Stromal cell of bone marrow (primary cell): ENCODE measurements around the gene HCFC1R1.

Experiments
- DNase-seq: peaks from one replicate; pipeline ENCODE4 v3.0.0-alpha.2; 2012; ENCODE audit warnings: low read depth

HCFC1R1 gene

DNA sequence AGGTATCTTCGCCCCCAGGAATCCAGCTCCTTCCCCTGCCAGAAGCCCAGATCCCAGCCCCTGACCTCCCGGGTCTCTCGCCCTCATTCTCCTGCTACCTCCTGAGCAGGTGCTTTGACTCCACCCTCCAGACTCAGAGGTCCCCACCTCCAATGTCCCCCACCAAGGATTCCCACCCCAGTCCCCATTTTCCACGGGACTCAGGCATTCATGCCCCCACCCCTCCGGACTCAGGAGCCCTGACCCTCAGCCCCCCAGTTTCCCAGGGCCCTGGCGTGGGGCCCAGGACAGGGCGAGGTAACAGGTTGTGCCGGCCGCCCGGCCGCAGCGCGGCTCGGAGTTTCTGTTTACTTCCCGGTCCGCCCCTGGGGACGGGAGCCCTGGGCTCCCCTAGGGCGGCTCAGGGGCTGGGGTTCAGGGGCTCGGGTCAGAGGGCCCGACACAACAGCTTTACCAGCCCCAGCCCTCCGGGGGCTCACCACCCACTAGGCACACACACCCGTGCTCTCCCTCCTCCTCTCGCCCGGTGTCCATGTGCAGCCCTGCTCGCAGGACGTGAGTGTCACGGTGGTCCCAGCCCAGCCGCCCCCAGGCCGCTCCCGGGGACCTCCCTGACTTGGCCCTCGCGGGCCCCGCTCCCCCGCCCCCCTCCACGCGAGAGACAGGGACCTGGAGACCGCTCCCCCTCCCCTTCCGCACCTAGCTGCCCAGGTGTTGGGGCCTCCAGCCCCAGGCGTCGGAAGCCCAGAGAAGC lies 12.4 kb upstream of the HCFC1R1 start:
- no peak for DNase-seq

DNA sequence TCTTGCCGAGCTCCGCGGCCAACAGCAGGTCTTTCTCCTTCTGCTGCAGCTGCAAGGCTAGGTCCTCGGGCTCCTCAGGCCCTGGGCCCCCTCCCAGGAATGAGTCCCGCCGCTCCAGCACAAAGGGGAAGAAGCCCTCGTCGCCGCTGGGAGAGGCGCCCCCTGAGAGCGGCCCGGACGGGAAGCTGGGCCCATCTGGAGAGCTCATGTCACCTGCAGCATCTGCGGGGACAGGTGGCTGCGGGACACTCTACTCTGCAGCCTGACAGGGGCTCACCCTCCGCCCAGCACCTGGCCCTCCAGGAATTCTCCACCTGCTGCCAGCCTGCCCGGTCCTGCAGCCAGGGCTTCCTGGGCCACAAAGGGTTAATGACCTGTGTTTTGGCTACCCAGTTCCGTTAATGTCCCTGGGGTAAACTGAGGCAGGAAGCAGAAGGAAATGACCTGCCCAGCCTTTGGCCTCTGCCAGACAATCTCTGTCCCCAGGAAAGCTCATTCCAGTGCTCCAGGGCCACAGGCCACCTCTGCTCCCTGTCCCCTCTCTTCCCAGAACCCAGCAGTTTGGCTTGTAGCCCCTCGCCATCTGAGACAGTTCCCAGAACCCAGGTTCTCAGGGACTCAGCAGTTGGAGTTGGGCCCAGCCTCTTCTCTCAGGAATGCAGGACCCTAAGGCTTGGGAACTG lies 11.7 kb upstream of the HCFC1R1 start:
- DNase-seq, result no peak

DNA sequence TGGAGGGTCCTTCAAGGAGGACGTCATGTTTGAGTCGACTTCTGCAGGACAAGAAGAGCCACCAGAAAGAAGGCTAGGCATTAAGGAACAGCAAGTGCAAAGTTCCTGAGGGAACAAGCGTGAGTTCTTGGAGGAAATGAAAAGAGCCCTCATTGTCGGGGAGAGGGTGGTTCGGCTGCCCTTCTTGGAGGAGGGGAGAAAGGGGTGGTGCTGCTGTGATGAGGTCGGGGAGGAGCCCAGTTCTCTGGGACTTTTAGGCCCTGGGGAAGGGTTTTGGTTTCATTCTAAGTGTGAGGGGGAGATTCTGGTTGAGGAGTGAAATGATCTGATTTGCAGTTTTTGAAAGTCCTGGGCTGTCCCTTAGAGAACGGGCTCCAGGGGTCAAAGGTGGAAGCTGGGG lies 8.9 kb upstream of the HCFC1R1 start:
- no peak for DNase-seq

DNA sequence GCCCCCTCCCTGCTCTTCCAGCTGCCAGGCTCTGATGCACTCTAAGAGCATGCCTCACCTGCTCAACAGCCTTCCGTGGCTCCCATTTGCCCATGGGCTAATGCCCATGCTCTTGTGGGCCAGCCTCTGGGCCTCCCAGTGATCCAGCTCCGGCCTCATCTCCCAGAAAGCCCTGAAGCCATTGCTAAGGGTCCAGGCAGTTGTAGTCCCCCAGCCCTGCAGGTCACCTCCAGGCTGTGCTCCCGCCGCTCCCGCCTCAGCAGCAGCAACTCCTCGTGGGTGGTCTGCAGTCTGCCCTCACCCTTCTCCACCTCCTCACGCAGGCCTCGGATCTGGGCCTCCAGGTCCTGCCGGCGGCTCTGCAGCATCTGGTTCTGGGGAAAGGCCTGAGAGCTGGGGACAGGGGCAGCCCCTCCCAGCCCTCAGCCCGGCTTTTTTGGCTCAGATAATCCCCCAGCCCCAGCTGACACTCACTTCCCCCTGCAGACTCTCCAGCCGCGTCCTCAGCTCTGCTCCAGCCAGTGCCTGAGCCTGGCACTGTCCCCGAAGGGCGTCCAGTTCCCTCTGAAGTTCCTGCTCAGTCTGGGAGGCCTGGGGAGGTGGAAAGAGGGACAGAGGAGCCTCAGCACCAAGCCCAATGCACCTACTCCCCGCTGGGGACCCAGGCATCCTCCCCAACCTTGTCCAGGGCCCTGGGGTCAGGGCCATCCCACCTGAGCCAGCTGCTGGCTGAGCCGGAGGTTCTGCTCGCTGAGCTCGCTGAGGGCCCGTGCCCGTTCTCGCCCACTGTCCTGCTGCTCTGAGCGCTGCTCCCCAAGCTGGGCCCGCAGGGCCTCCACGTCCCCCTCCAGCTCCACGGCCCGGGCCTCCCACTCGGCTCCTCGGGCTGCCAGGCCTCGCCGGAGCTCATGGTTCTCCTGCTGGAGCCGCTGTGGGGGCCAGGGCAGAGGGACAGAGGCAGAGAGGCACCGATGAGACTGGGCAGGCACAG lies 6.8 kb upstream of the HCFC1R1 start:
- DNase-seq, result no peak

DNA sequence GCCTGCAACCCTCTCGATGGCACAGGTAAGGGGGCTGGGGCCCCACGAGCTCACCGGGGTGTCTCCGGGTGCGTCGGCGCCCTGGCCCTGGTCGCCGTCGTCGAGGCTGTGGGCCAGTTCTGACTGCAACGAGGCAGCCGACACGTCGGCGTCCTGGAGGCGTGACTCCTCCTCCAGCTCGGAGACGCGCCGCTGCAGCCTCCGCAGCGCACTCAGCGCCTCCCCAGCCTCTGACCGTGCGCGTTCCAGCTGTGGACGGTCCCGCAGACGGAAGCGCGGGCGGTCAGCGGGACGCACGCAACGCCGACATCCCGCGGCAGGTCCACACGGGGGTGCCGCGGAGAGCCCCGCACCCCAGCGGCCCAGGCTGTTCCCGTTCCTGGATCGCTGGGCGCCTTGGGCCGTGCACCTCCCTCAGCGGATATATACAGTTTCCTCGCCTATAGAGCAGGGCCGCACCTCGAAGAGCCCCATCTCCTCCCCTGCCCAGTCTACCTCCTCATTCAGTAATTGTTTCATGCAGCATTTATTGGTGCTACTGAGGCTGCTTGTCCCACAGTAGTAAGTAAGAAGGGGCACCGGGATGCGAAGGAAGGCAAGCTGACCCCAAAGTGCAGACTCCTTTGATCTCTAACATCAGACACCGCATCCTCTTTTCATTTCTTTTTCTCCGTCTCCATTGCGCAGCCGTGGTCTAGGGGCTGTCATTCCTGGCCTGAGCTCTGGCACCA lies 5.9 kb upstream of the HCFC1R1 start:
- no peak for DNase-seq

DNA sequence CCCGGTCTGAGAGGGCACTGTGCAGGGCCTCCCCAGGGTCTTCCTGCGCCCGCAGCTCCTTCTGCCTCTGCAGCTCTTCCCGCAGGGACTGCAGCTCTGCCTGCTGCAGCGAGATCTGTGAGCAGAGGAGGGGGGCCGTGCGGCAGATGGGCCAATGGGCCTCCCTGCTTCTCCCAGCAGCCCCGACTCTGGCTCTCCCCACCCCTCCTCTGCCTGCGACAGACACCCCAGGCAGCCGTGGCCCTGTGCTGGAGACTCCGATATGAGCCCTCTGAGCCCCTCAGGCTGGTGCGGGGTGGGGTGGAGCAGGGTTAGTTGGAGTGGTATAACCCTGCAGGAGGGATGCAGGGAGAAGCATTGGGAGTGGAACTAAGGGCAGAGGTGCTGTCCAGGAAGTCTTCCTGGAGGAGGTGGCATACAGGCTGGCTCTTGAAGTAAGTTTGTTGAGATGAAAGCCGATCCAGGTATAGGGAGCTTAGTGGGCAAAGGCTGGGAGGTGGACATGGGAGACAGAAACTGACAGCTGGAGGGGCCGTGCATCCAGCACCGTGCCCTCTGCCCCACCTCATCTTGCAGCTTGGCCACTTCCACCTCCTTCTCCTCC lies 5.1 kb upstream of the HCFC1R1 start:
- no peak for DNase-seq

DNA sequence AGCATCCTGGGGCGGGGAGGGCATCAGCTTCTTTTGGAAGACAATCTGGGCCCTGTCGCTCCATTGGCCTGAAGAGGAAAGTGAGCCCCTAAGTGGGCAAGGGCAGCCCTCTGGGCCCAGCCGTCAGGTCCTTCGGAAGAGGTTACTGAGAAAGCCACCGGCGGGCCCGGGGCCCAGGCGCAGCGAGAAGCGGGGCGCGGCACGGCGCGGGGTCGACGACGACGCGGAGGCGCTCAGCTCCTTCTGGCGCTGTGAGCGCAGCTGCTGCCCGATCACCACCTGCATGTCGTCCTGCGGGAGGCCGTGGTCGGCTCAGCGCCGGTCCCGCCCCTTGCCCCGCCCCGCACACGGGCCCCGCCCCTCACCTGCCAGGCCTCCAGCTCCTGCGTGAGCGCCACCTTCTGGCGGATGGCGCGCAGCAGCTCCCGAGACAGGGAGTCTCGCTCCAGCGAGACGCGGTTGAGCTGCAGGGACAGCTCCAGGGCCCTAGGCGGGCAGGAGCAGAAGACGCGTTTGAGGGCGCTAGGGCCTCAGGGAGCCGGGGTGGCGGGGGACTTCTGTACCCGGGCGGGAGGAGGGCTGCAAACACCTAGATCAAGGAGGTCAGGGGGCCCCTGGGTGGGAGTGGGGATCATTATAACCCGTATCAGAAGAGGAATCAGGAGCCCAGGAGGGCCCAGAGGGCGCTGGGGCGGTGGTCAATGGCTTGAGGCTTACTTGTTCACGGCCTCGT lies 4.4 kb upstream of the HCFC1R1 start:
- DNase-seq, result peak; percentile 11

DNA sequence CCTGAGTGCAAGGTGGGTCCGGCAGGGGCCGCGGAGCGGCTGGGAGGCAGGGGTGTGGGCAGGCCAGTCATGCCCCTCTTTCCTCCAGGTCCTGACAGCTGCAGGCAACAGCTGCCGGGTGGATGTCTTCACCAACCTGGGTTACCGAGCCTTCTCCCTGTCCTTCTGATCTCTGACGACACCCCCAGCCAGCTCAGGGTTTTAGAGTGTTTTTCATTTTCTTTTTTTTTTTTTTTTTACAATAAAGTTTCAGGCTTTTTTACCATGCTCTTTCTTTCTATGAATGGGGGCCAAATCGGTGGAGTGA lies 3.7 kb upstream of the HCFC1R1 start:
- no peak for DNase-seq

DNA sequence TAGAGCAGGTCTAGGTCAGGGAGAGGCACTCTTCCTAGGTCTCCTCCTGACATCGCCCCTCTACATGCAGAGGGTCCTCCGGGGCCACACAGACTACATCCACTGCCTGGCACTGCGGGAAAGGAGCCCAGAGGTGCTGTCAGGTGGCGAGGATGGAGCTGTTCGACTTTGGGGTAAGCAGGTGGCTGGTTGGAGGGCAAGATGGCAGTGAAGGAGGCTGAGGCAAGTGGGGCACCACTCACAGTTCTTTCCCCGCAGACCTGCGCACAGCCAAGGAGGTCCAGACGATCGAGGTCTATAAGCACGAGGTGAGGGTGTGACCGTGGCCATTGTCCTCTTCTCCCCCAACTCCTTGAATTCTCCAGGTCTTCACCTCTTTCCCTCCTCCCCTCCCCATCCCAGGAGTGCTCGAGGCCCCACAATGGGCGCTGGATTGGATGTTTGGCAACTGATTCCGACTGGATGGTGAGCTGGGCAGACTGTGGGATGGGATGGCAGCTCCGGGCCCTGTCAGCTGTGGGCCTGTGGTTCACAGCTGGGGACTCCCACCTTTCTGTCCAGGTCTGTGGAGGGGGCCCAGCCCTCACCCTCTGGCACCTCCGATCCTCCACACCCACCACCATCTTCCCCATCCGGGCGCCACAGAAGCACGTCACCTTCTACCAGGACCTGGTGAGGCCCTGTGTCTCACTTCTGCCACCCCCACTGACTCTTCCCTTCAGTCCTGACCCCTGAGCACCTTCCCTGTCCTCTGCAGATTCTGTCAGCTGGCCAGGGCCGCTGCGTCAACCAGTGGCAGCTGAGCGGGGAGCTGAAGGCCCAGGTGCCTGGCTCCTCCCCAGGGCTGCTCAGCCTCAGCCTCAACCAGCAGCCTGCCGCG lies 3.1 kb upstream of the HCFC1R1 start:
- no peak for DNase-seq

DNA sequence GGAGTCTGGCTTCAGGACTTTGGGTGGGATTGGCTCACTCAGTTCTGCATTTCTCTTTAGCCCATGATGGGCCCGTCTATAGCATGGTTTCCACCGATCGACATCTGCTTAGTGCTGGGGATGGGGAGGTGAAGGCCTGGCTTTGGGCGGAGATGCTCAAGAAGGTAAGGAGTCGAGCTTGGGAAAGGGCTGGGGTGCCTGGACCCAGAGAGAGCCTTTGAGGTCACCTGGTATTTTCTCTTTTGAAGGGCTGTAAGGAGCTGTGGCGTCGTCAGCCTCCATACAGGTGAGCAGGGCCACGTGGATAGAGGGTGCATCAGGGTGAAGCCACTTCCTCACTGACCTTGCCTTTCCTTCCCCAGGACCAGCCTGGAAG lies 2.2 kb upstream of the HCFC1R1 start:
- no peak for DNase-seq

DNA sequence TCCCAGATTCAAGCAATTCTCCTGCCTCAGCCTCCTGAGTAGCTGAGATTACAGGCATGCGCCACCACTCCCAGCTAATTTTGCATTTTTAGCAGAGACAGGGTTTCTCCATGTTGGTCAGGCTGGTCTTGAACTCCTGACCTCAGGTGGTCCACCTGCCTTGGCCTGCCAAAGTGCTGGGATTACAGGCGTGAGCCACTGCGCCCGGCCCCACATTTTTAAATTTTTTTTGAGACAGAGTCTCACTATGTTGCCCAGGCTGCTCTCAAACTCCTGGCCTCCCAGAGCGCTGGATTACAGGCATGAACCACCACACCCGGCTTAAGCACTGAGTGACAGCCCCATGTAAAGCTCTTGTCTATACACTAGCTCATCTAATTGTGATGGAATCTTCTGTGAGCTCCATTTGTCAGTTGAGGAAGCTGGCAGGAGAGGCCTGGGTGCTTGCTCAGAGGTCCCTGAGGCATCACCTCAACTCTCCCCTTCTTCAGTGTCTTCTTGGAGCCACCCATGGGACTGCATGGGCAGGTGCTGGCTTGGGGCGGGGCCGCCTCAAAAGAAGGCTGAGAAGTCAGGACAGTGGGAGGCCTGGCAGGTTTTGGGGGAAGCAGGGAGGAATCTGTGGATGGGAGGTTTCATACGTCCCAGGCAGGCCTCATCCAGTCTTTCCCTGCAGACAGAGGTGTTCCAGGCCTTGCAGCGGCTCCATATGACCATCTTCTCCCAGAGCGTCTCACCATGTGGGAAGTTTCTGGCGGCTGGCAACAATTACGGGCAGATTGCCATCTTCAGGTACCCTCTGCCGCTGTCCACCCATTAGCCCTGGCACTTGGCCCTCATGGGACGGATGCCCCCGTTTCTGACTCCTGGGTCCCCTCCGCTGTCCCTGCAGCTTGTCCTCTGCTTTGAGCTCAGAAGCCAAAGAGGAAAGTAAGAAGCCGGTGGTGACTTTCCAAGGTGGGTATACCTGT lies 1.6 kb upstream of the HCFC1R1 start:
- no peak for DNase-seq

DNA sequence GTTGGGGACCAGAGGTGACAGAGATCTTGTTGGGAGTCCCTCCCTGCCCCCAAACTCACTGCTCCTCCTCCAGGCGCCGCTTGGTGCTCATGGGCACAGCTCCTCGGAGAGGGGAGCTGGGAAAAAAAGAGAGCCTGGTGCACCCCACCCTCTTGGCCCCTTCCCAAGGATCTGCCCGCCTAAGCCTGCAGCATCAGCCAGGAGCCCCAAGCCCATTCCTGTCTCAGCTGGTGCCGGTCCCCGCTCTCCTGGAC lies 400 bp downstream of the HCFC1R1 start:
- peak; percentile 40 for DNase-seq

DNA sequence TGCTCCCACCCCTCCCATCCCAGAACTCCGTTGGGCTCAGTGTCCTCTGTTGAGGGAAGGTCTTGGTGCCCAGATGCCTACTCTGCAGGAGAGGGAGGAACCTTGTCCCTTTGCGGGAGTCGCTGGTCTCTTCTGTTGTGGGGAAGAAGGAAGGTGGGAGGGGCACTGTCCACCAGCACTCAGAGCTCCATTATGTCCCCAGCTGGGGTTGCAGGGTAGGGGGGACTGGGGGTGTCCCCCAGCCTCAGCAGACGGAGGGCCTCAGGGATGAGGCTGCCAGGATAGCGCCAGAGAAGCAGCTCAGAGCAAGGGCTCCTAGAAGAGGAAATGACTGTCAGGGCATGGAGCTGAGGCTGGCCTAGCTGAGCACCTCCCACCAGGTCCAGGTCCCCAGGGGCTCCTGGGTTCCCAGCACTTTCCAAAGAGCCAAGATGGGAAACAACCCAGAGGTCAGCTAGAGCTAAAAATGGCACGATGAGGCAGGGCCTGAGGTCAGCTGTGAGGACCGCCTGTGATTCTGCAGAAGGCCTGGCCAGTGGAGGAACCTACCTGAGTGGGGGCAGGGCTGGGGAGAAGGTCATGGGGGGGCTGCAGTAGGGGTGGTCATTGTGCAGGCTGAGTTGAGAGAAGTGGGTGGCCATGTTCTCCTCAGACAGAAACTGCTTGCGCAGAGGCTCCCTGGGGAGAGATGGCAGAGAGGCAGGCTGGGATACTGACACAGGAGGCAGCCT lies 893 bp downstream of the HCFC1R1 start:
- peak; percentile 58 for DNase-seq

DNA sequence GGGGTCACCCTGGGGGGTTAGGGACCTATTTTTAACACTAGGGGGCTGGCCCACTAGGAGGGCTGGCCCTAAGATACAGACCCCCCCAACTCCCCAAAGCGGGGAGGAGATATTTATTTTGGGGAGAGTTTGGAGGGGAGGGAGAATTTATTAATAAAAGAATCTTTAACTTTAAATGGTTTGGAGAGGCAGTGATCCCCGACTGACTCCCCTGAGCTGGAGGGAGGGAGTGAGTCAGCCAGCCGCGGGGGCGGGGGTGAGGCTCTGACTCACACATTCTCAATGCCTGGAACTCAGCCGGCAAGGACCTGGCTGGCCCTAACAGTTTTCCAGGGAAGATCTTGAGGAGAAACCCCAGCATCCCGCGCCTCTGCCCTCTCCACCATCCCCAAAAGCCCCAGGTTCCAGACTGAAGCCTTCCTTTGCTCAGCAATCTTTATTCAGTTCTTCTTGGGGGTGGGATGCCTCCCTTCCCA lies 1.5 kb downstream of the HCFC1R1 start:
- peak; percentile 93 for DNase-seq

DNA sequence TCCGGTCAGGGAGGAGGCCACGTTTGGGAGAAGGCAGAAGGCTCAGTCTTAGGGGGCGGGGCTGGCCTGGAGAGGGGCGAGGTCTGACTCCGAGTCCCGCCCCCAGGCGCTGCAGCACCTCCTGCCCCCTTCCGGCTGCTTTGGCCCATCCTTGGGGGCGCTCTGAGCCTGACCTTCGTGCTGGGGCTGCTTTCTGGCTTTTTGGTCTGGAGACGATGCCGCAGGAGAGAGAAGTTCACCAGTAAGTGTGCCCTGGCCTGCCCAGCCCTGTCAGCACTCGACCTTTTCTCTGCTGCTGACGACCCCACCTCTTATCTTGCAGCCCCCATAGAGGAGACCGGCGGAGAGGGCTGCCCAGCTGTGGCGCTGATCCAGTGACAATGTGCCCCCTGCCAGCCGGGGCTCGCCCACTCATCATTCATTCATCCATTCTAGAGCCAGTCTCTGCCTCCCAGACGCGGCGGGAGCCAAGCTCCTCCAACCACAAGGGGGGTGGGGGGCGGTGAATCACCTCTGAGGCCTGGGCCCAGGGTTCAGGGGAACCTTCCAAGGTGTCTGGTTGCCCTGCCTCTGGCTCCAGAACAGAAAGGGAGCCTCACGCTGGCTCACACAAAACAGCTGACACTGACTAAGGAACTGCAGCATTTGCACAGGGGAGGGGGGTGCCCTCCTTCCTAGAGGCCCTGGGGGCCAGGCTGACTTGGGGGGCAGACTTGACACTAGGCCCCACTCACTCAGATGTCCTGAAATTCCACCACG lies 2.1 kb downstream of the HCFC1R1 start:
- peak; percentile 96 for DNase-seq

DNA sequence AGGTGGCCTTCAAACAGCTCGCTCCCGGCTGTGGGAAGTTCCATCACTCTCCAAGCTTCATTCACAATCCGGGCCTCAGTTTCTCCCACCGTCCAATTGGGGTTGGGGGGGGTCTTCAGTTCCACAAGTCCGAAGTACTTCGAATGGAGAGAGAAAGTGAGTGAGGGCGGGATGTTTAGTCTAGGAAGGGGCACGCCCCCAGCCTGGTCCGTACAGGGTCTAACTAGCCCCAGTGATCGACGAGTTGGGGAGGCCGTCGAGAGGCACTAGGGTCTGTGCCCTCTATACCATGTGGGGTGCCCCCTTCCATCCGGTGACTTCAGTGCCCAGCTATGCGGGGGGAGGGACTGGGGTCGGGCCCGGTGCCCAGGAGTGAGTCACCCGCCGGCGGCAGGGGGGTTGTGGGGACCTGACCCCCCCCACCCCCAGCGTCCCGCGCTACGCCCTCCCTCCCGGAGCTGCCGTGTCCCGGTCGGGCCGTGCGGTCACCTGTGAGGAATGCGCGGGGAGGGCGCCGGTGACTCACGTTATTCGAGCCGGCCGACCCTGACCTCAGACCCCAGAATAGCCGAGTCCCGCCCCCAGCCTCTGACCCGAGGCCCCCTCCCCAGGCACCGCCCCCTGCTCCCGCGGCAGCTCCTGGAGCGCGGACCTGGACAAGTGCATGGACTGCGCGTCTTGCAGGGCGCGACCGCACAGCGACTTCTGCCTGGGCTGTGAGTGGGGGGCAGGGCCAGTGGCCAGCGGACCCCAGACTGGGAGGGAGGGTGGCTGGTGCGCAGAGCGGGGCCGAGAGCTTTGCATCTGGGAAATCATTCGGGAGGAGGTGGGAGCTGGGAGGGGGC lies 2.9 kb downstream of the HCFC1R1 start:
- peak; percentile 65 for DNase-seq

DNA sequence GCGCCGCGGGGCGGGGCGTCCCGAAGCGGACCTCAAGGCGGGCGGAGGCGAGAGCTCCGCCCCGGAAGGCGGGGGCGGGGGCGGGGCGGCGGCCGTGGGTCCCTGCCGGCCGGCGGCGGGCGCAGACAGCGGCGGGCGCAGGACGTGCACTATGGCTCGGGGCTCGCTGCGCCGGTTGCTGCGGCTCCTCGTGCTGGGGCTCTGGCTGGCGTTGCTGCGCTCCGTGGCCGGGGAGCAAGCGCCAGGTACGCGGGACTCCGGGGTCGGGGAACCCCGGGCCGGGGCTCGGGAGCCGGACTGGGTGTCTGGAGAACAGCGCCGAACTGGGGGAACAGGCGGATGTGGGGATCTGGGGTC lies 3.5 kb downstream of the HCFC1R1 start, which contains the start of gene TNFRSF12A:
TNFRSF12A (plus strand) TSS at position 122 of the 357 bp plus-strand sequence; CDS start at position 152, 30 bp downstream.
- DNase-seq, result peak; percentile 60
